HG03575 (cell line): ENCODE results near the gene MMP12.

Experiments
- ATAC-seq: cut with Tn5 transposase; IDR thresholded peaks from one replicate; pipeline ENCODE4 v1.9.1; 2021; ENCODE audit not compliant: unreplicated experiment, insufficient number of reproducible peaks, low FRiP score; ENCODE audit errors: extremely low read depth

The MMP12 gene

GRCh38 chr11:102813484-102813883, 61.3 kb downstream of the MMP12 start:
- ATAC-seq: no peak
